Trophoblast cell (in vitro differentiated cells and primary cell): ENCODE data around the gene TAS2R3.

ENCODE experiments used
- DNase-seq, 2 donors: peaks; one replicate each; pipeline ENCODE4 v3.0.0-alpha.2; 2016
- H2AFZ ChIP-seq: 2 replicates; pipeline ENCODE4 v1.6.1; 2013; ENCODE audit warnings: low read length, moderate library complexity, mild to moderate bottlenecking; ENCODE audit not compliant: insufficient read depth, poor library complexity
- H2AK5ac ChIP-seq: 2 replicates; pipeline ENCODE4 v1.6.1; 2013; ENCODE audit warnings: mild to moderate bottlenecking, low read length
- H2BK120ac ChIP-seq: 2 replicates; pipeline ENCODE4 v1.6.1; 2013; ENCODE audit warnings: low read length, mild to moderate bottlenecking, moderate library complexity; ENCODE audit not compliant: insufficient read depth, poor library complexity
- H2BK12ac ChIP-seq: 2 replicates; pipeline ENCODE4 v1.6.1; 2013; ENCODE audit warnings: mild to moderate bottlenecking, low read length, moderate library complexity
- H2BK5ac ChIP-seq: 2 replicates; pipeline ENCODE4 v1.6.1; 2013; ENCODE audit warnings: low read length, low read depth, moderate library complexity, mild to moderate bottlenecking; ENCODE audit not compliant: poor library complexity
- H3K14ac ChIP-seq: 2 replicates; pipeline ENCODE4 v1.6.1; 2013; ENCODE audit warnings: mild to moderate bottlenecking, low read length
- H3K18ac ChIP-seq: 2 replicates; pipeline ENCODE4 v1.6.1; 2013; ENCODE audit warnings: mild to moderate bottlenecking, low read length
- H3K23ac ChIP-seq: 2 replicates; pipeline ENCODE4 v1.6.1; 2013; ENCODE audit warnings: low read length
- H3K27ac ChIP-seq: 2 replicates; pipeline ENCODE4 v1.5.1; 2013; ENCODE audit warnings: low read depth, mild to moderate bottlenecking, inconsistent platforms, low read length, moderate library complexity
- H3K27me3 ChIP-seq: 2 replicates; pipeline ENCODE4 v1.6.1; 2013; ENCODE audit warnings: inconsistent platforms, mild to moderate bottlenecking, low read length, moderate library complexity; ENCODE audit not compliant: insufficient read depth
- H3K36me3 ChIP-seq, 2 experiments: 1 replicate in 1 of 2; 2 replicates in 1 of 2; pipeline ENCODE4 v1.6.1; 2013; ENCODE audit warnings: low read length in 2 of 2, mild to moderate bottlenecking in 2 of 2, moderate library complexity in 1 of 2; ENCODE audit not compliant: insufficient read depth in 2 of 2, control insufficient read depth in 1 of 2
- H3K4ac ChIP-seq: 2 replicates; pipeline ENCODE4 v1.6.1; 2013; ENCODE audit warnings: low read depth, mild to moderate bottlenecking, low read length, moderate library complexity
- H3K4me1 ChIP-seq, 2 experiments: 1 replicate in 1 of 2; 2 replicates in 1 of 2; pipeline ENCODE4 v1.6.1; 2013; ENCODE audit warnings: low read length in 2 of 2, mild to moderate bottlenecking in 2 of 2, moderate library complexity in 1 of 2; ENCODE audit not compliant: insufficient read depth in 2 of 2, control insufficient read depth in 1 of 2
- H3K4me2 ChIP-seq: 2 replicates; pipeline ENCODE4 v1.6.1; 2013; ENCODE audit warnings: inconsistent platforms, mild to moderate bottlenecking, low read length, moderate library complexity
- H3K4me3 ChIP-seq: 2 replicates; pipeline ENCODE4 v1.5.1; 2013; ENCODE audit warnings: mild to moderate bottlenecking, low read depth, low read length, inconsistent platforms
- H3K79me1 ChIP-seq: one replicate; pipeline ENCODE4 v1.6.1; 2013; ENCODE audit warnings: low read length
- H3K79me2 ChIP-seq: 2 replicates; pipeline ENCODE4 v1.6.1; 2013; ENCODE audit warnings: low read length, mild to moderate bottlenecking; ENCODE audit not compliant: control insufficient read depth, insufficient read depth, poor library complexity
- H3K9ac ChIP-seq: 2 replicates; pipeline ENCODE4 v1.6.1; 2013; ENCODE audit warnings: mild to moderate bottlenecking, low read length
- H3K9me3 ChIP-seq: 2 replicates; pipeline ENCODE4 v1.6.1; 2013; ENCODE audit warnings: low read depth, mild to moderate bottlenecking, control low read depth, inconsistent platforms, low read length; ENCODE audit not compliant: insufficient read depth
- H4K12ac ChIP-seq: 2 replicates; pipeline ENCODE4 v1.6.1; 2013; ENCODE audit warnings: low read depth, mild to moderate bottlenecking, low read length, moderate library complexity
- H4K8ac ChIP-seq: 2 replicates; pipeline ENCODE4 v1.6.1; 2013; ENCODE audit warnings: low read depth, mild to moderate bottlenecking, low read length, moderate library complexity
- H4K91ac ChIP-seq: one replicate; pipeline ENCODE4 v1.6.1; 2013; ENCODE audit warnings: low read depth, mild to moderate bottlenecking, low read length, moderate library complexity
- WGBS: extraction: QIAGEN DNeasy Blood & Tissue Kit; methylation state at CpG from one replicate; pipeline ENCODE4 v1.1.7; 2013; ENCODE audit warnings: missing lambda C conversion rate; ENCODE audit not compliant: insufficient read length, insufficient coverage; ENCODE audit errors: extremely low coverage; 5-methylcytosine and 5-hydroxymethylcytosine counted together

TAS2R3 gene

GRCh38 chr7:141785706-141786552 lies 22.0 kb downstream of the TAS2R3 start:
- H3K18ac ChIP-seq = no peak overlapping the region
- H3K9me3 ChIP-seq = no peaks in the 10 kb centered on the region
- no peak overlapping the region for H3K9ac ChIP-seq
- no peak overlapping the region for H4K8ac ChIP-seq
- no peak overlapping the region for H4K91ac ChIP-seq
- peaks cover 9 to 10% of the 10 kb centered on the region in 2 experiments for H3K36me3 ChIP-seq
- no peak overlapping the region for H4K12ac ChIP-seq
- H3K4me1 ChIP-seq = no peaks in the 10 kb centered on the region
- H3K23ac ChIP-seq = no peak overlapping the region
- peak; percentile 35 to 81 for DNase-seq
- H3K4ac ChIP-seq = no peak overlapping the region
- WGBS = no CpG with 5 or more reads among the region's 13 CpGs
- H2AFZ ChIP-seq = no peak overlapping the region
- no peak overlapping the region for H3K4me3 ChIP-seq
- H3K27me3 ChIP-seq = no peaks in the 10 kb centered on the region
- no peak overlapping the region for H2BK120ac ChIP-seq
- H3K79me2 ChIP-seq = no peaks in the 10 kb centered on the region
- no peak overlapping the region for H3K27ac ChIP-seq
- H3K79me1 ChIP-seq = no peaks in the 10 kb centered on the region
- no peak overlapping the region for H3K14ac ChIP-seq
- H2AK5ac ChIP-seq = no peak overlapping the region
- no peak overlapping the region for H2BK12ac ChIP-seq
- no peak overlapping the region for H3K4me2 ChIP-seq
- no peak overlapping the region for H2BK5ac ChIP-seq

- H2AK5ac ChIP-seq = no peak overlapping the region
- no peaks in the 10 kb centered on the region for H3K9me3 ChIP-seq
- no peak overlapping the region for H2BK12ac ChIP-seq
- H3K9ac ChIP-seq = no peak overlapping the region
- peaks cover 10 to 11% of the 10 kb centered on the region in 2 experiments for H3K36me3 ChIP-seq
- no peak overlapping the region for H3K4ac ChIP-seq
- H2BK120ac ChIP-seq = no peak overlapping the region
- H3K18ac ChIP-seq = no peak overlapping the region
- no peak overlapping the region for H3K4me2 ChIP-seq
- H3K14ac ChIP-seq = no peak overlapping the region
- no peaks in the 10 kb centered on the region for H3K4me1 ChIP-seq
- H2BK5ac ChIP-seq = no peak overlapping the region
- H2AFZ ChIP-seq = no peak overlapping the region
- H4K91ac ChIP-seq = no peak overlapping the region
- H3K27ac ChIP-seq = no peak overlapping the region
- H4K12ac ChIP-seq = no peak overlapping the region
- no peaks in the 10 kb centered on the region for H3K79me2 ChIP-seq
- no peaks in the 10 kb centered on the region for H3K27me3 ChIP-seq
- no CpG with 5 or more reads among the region's 2 CpGs for WGBS
- no peak overlapping the region for H3K4me3 ChIP-seq
- no peak overlapping the region for H3K23ac ChIP-seq
- H4K8ac ChIP-seq = no peak overlapping the region
- no peak for DNase-seq
- no peaks in the 10 kb centered on the region for H3K79me1 ChIP-seq
These were observed 24.4 kb downstream of the TAS2R3 start for GRCh38 chr7:141788296-141788695.

- no peak within 1 kb of the TSS for H3K14ac ChIP-seq
- no peaks in the 10 kb centered on the region for H3K27me3 ChIP-seq
- WGBS = no CpG with 5 or more reads among the region's 5 CpGs
- H3K4me1 ChIP-seq = no peaks in the 10 kb centered on the region
- no peak within 1 kb of the TSS for H4K91ac ChIP-seq
- H2BK120ac ChIP-seq = no peak within 1 kb of the TSS
- no peak within 1 kb of the TSS for H3K4me2 ChIP-seq
- no peak within 1 kb of the TSS for H2BK5ac ChIP-seq
- H3K79me2 ChIP-seq = no peaks in the 10 kb centered on the region
- no peaks in the 10 kb centered on the region for H3K79me1 ChIP-seq
- no peaks in the 10 kb centered on the region for H3K9me3 ChIP-seq
- no peak within 1 kb of the TSS for H4K8ac ChIP-seq
- H2BK12ac ChIP-seq = no peak within 1 kb of the TSS
- H2AK5ac ChIP-seq = no peak within 1 kb of the TSS
- no peak within 1 kb of the TSS for H3K27ac ChIP-seq
- no peak within 1 kb of the TSS for H3K23ac ChIP-seq
- no peak within 1 kb of the TSS for H3K4ac ChIP-seq
- H3K9ac ChIP-seq = no peak within 1 kb of the TSS
- H2AFZ ChIP-seq = no peak within 1 kb of the TSS
- no peak for DNase-seq
- no peak within 1 kb of the TSS for H3K4me3 ChIP-seq
- no peak within 1 kb of the TSS for H4K12ac ChIP-seq
- no peak within 1 kb of the TSS for H3K18ac ChIP-seq
- H3K36me3 ChIP-seq = peaks cover 10 to 11% of the 10 kb centered on the region in 2 experiments
These were observed 26.0 kb downstream of the TAS2R3 start, which contains the start of gene TAS2R5 for GRCh38 chr7:141789917-141790316. TSS of gene TAS2R5 (plus strand) at chr7:141790217. CDS start at chr7:141790362, 145 bp downstream.

GRCh38 chr7:141792526-141792925 lies 28.6 kb downstream of the TAS2R3 start:
- Histone ChIP-seq H2BK5ac (no peak overlapping the region), H3K4ac (no peak overlapping the region)

More at GRCh38 chr7:141792526-141792925, 28.6 kb downstream of the TAS2R3 start:
- H3K79me1 ChIP-seq = no peaks in the 10 kb centered on the region
- no peak overlapping the region for H3K4me2 ChIP-seq
- no peak overlapping the region for H2BK120ac ChIP-seq
- no peak overlapping the region for H4K91ac ChIP-seq
- H3K4me3 ChIP-seq = no peak overlapping the region
- H4K8ac ChIP-seq = no peak overlapping the region
- no peak overlapping the region for H4K12ac ChIP-seq
- H3K4me1 ChIP-seq = no peaks in the 10 kb centered on the region
- no peaks in the 10 kb centered on the region for H3K79me2 ChIP-seq
- H3K14ac ChIP-seq = no peak overlapping the region
- H3K27ac ChIP-seq = no peak overlapping the region
- peak in 1 of 2 donors; percentile 25 for DNase-seq
- WGBS = no CpG with 5 or more reads among the region's 2 CpGs
- H3K36me3 ChIP-seq = peaks cover 11% of the 10 kb centered on the region in 2 experiments
- no peak overlapping the region for H3K23ac ChIP-seq
- no peak overlapping the region for H2AFZ ChIP-seq
- H3K9ac ChIP-seq = no peak overlapping the region
- no peak overlapping the region for H3K18ac ChIP-seq
- H2AK5ac ChIP-seq = no peak overlapping the region
- no peaks in the 10 kb centered on the region for H3K9me3 ChIP-seq
- H3K27me3 ChIP-seq = no peaks in the 10 kb centered on the region
- no peak overlapping the region for H2BK12ac ChIP-seq
